Measurements from ENCODE around the gene FRZB.
"Not testable (repeated sequence)": the region's sequence is repeated elsewhere in the genome, so short reads cannot be mapped to it uniquely, and the experiment has no call there.

Gene FRZB, protein sequence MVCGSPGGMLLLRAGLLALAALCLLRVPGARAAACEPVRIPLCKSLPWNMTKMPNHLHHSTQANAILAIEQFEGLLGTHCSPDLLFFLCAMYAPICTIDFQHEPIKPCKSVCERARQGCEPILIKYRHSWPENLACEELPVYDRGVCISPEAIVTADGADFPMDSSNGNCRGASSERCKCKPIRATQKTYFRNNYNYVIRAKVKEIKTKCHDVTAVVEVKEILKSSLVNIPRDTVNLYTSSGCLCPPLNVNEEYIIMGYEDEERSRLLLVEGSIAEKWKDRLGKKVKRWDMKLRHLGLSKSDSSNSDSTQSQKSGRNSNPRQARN

DNA sequence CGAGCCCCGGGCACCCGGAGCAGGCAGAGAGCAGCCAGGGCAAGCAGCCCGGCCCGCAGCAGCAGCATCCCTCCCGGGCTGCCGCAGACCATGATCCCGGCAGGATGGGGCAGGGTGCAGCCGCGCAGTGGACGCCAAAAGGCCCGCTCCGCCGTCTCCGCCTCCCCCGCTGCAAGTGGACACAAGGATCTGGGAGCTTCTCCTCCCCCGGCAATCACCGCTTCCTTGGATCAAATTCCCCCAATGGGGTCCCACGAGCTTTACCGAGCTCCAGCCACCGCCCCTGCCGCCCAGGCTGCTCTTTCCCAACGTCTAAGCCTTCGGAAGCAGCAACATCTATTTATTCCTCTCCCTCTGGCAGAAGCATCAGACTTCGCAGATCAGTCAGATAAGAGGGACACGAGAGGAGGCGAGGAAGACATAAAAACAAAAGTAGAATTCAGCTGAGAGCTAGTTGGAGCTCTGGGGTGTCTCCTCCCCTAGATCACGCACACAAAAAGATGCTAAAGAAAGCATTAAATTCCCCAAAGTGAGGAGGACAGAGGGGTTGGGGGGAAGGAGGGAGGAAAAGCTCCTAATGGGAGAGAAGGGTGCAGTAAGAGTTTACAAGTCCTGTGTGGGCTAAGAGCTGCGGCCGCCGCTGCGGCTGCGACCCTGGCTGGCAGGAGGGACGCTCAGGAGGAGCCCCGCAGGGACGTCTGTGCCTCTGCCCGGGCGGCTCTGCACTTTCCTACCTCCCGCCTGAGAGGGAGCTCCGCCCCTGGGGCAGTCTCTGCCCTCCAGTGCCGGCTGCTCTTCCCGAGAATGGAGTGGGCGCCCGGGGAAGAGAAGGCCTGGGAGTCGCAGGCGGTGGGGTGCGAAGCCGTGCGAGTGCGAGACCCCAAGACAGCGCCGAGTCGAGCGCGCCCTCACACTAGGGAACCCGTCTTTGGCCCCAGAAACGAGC, at the start of gene FRZB:
Gene FRZB (minus strand): TSS at position 177 of the 946 bp plus-strand sequence. CDS start 85 bp downstream, at position 92.
- peak in 10 of 58 donors; percentile 2 to 22 (median 12) for DNase-seq

DNA sequence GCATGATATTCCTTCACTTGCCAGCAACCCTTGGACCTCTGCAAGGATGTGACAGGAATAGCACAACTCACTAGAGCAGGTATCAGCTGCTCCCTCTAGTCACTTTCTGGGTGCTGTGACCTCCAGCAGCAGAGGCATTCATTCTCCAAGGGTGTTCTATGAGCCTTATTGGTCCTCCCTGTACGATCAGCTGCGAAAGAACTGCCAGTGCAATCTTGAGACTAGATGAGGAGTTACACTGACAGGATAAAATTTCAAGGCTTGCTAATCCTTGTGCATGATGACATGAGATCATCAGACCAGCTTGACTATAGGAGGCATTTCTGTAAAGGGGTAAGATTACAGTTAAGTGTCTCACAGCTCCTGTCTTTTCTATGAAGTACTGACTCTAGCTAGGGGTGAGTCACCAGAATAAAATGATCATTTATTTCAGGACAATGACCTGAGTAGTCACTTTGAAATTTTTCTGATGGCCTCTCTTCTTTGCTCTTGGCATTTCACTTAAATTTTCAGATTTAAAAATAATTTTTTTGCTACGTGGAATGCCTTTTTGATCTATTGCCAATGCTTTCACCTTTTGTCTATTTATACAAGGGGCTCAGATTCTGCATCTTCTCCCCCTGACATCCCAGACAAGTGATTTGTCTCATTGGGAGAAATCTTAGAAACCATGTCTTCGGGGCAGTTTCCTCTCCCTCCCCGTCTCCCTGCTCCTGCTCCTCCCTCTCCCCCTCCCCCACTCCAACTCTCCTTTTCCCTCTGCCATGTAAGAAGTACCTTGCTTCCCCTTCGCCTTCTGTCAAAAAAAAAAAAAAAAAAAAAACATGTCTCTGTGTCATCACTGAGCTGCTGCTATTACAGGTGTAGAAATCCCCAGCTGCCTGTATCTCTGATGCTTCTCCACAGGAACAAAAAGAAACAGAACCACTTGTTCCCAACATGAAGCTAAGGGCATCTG, 49.2 kb upstream of the FRZB start:
- DNase-seq: no peak

DNA sequence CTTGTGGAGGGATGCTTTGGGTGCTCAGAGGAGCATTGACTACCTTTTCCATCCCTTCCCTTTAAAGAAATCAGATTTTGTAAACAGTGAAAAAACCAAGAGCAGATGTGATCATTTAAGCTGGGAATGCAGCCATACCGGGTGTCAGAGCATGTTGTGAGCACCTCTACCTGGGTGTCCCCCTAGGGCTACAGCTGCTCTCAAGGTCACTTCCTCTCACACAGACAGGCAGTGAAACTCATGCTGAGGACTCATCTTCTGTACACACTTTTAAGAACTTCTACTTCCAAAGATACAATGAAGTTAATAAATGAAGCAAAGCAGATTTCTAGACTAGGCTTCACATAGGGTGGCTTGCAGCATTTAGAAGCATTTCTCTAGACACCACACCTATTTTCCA, 48.4 kb upstream of the FRZB start:
- no peak for DNase-seq

DNA sequence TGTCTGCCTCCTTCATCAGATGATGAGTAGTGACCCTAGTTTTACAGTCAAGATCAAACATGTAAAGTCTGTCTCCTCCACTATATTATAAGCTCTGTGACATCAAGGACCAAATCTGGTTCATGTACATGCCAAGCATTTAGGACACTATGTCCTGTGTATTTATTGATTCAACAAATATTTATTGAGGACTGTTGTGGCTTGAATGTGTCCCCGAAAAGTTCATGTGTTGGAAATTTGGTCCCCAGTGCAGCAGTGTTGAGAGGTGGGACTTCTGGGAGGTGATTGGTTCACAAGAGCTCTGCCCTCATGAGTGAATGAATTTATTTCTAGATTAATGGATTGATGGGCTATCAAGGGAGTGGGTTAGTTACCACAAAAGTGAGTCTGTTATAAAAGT, 46.6 kb upstream of the FRZB start:
- no peak for DNase-seq

DNA sequence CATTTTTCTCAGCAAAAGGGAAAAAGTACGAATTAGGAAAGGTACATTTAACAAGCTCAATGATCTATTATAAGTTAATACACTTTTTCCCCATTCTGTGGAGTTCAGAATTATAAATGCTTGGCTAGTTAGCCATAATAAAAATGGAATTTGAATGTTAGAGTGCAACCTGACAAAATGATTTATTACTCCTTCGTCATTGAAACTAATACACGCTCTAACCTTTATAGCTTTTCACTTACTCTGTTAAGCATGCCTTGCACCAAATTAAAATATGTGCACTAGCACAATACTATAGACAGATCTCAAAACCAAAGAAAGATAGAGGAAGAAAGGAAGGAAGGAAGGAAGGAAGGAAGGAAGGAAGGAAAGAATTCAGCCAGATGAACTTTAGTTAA, 46.1 kb upstream of the FRZB start:
- DNase-seq: no peak

DNA sequence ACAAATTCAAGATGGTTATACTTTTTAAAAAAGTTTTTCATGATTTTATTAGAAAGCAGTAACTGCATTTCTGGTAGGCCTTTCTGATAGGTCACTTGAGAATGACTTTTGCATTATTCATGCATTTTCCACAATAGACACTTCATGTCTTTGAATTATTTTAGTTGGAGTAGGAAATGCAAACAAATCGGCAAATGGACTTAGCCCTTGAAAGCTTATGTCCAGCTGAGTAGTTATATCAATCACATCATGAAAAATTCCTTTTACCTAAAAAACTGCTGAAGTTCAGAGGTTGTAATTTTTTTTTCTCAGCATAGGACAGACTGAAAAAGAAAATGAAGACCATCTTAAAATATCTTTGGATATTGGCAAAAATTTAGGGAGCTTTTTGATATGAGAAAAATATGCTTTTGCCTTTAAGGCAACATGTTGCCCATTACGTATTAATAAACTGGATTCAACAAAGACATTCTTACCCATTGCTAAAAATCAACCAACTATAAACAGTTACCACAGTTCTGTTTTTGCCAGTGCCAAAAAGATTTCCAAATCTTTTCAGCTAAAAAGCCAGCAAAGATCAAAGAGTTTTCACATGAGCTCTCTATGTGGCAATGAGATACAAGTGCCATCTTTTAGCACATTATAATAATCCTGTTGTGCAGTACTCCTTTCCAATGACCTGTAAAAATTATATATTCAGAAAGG, 45.5 kb upstream of the FRZB start:
- no peak for DNase-seq

DNA sequence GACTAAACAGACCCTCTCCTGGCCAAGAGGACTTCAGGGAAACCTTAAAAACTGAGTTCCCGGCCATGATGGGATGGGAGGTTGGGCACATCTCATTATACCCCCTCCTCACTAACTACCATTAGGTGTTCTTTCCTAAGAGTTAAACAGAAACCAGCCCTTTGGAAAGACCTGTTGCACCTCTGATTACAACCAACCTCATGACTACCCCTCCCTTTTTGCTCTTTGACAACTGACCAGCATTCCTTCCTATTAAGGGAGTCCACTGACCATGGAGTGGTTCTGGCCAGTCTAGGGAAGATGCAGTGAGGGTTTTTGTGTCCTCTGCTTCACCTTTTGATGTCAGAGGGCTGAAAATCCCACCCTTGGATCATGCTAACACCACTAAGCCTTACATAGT, 44.5 kb upstream of the FRZB start:
- DNase-seq: no peak

DNA sequence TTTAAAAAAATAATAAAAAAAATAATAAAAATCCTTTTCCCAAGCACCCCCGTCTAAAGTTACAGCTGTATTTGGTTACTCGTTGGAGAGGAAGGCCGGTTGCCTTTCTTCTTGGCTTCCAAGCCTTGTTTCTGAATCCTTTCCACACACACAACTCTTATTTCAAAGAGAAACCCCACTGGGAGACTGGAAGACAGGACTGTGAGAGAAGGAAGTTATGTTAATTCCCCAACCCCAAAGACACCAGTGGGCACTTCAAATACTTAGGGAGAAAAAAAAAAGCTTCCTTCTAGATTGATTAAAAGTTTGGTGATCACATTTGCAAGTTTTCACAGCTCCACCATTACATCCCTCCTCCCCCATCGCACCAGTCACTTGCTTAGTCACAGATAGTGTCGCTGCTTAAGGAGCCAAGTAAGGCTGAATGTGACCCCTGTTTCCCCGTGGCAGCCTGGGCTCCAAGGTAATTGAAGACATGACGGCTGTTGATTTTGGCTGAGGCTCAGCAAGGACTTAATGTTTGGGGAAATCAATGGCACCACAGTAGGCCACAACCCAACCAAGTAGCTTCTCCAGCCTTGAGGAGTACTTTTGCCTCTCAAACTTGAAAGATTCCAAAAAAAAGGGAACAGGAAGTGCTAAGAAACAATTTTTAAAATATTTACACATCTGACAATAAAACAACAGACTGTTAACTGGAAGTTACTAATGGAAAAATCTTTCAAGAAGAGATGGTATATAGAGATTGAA, 40.8 kb upstream of the FRZB start:
- DNase-seq: no peak

DNA sequence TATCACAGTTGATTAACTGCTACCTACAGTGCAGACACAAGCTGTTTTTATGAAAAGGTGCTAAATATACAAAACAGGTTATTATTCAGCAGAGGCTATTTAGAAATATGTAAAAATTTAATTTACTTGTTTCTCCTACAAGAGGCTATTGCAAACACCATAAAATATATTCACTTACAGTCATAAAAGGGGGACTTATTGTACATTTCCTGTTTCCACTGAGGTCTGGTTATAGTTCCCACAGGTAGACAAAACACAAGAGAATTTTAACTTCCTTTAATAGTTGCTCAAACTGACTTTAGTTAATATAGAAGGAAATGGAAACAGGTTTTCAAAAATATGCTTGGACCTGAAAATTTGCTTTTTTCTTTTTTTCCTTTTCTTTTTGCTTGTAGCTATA, 40.0 kb upstream of the FRZB start:
- no peak for DNase-seq

DNA sequence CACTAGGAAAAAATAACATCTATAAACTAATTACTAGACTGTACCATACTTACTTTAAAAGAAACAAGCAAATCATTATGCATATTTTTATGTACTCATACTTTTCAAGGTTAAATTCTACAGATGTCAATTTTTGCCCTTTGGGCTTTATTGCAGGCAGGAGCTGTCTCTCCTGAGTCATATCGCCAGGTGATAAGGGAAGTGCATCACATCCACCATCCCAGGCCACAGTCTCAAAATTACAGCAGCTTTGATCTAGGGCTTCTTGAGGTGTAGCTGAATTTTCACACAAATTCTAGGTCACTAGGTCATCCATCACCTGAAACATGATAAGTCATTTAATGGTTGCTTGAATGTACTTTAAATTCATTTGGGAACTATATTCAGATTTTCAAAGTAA, 38.4 kb upstream of the FRZB start:
- no peak for DNase-seq

DNA sequence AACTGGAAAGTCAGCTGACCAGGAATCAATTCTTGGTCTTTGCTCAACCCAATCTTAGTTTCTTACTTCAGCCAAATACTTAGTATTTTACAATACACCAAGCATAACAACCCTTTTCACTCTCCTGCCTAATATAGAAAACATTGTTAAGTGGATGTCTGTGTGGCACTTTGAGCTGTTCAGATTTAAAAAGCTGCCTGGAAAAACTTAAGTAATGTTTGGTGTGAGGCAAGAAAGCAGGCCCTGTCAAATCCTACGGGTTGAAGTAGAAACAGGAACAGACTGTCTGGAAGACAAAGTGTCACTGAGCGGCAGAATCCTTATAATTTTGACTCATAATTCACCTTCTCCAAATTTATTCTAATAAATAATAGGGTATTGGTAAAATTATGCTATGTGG, 37.1 kb upstream of the FRZB start:
- no peak for DNase-seq

DNA sequence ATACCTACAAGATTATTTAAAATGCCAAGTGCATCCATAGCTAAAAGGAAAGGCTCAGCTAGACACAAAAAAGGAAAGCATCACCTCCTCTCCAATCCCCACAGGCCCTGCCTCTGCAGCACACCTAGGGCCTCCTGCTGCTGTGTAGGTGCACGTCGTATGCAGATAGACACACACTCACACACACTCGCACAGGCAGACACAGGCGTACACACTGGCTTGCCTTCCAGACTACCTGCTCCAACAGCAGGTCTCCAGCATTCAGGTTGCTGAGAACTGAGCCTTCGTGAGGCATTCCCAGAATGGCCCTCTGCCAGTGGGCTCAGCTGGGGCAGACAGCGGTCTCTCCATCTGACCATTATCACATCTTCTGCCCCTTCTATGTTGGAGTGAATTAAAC, 35.3 kb upstream of the FRZB start:
- peak in 1 of 58 donors; percentile 7 for DNase-seq

DNA sequence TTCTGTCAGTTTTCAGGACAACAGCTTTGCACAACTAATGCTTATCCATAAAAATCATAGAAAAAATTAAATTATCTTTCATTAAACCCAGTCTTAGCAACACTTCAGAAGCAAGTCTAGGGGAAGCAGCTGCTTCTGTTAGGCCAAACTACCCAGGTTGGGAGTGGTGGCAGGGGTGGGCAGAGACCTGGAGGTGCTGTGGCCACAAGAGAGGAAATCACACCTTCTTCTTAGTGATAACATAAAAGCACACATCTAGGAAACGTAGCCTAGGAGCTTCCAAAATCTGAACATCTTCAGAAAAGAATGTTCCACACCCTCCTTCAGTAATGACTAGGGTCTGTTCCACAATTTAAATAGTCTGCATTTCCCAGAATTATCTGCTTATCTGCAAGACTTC, 32.3 kb upstream of the FRZB start:
- no peak for DNase-seq

DNA sequence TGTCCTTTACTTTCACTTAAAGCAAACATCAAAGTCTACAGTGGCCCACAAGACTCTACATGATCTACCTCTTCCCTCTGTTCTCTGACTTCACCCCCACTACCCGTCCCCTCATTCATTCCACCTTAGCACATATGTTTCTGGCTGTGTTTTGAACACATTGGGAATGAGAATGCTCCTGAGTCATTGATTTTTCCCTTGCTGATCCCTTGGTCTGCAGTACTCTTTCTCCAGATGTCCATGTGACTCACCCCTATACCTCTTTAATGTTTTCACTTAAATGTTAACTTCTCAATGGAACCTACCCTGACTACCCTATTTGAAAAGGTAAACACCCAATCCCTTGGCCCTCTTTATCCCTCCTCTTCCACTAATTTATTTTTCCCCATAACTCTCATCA, 30.7 kb upstream of the FRZB start:
- no peak for DNase-seq

DNA sequence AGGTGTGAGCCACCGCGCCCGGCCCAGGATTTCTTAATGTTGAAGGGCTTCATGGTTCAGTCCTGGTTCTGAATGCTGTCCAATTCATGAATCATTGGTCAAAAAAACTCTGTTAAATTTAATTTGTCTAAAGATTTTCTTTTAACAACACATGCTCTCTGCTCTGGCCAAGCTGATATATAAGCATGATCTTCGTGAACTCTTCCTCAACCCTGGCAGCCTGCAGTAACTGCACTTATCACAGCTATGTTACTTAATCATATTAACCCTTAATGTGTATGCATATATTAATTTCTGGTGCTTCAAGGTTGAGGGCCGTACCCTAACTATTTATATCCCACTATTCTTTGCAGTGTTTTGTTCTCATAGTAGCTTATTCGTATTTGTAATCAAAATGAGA, 29.4 kb upstream of the FRZB start:
- no peak for DNase-seq

DNA sequence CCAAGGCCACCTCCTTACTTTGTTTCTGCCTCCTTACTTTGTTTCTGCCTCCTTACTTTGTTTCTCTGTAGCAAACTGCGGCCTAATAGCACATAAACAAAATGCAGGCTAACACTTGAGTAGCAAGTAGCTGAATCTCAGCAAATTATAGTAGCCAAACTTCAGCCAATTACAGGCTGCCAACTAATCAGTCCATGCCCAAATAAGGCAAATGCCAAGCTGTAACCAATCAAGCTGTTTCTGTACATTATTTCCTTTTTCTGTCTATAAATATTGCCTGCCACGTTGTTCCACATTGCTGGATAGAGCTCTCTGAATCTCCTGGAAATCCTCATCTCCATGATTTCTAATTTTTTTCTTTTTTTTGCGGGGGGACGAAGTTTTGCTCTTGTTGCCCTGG, 28.7 kb upstream of the FRZB start:
- no peak for DNase-seq

DNA sequence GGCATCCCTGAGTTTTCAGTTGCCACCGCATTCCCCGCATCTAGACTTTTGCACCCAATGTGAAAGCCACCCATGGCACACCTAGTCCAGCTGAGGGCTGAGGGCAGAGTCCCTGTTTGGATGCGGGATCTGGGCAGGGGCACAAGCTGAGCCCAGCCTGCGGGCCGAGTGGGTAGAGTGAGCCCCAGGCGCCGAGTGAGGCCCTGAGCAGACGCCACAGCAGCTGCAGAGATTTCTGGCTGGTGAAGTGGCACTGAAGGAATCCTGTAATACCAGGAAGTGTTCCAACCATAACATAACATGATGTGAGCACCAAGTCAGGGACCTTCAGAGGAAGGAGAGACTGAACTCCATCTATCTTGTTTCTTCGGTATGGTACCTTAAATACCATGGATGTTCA, 27.7 kb upstream of the FRZB start:
- no peak for DNase-seq

DNA sequence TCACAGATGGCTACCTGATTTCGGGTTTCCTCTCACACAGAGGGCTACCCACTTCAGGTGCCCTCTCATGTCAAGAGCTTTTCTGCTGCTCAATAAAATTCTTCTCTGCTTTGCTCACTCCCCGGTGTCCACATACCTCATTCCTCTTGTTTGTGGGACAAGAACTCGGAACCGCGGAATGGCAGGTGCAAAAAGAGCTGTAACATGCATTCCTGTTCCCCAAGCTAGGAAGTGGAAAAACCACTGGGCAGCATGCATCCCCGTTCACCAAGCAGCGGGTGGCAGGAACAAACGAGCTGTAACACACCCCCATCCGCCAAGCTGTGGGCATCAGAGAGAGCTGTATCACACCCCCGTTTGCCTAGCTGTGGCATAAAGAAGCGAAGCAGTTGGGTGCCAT, 27.2 kb upstream of the FRZB start:
- DNase-seq: no peak

DNA sequence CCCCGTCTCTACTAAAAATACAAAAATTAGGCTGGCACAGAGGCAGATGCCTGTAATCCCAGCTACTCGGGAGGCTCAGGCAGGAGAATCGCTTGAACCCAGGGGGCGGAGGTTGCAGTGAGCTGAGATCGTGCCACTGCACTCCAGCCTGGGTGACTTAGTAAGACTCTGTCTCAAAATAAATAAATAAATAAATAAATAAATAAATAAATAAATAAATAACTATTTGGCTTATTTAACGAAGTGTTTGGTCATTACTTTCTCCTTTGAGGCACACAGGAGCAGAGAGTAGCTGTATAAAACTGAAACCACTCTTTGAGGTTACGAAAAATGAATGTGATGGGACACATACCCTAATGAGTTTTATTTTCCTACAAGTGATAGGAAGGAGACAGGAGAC, 26.6 kb upstream of the FRZB start:
- DNase-seq: not testable (repeated sequence)

DNA sequence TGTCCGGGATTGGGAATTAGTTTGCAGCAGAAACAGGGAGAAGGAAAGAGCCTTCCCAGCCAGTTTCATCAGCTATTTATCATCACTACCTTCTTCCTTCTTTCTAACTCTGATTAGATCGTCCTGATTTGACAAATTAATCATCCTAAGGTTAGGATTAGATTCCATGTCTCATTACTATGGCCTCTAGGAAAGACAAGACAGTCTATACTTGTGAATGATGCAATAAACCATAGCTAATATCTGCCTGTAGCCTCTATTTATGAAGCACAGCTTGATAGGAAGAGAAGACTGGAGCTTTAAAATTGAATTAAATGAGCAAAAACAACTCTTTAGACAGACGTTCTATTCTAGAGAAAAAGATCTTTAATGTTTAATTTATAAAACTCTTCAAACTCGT, 25.2 kb upstream of the FRZB start:
- DNase-seq: no peak
